ENCODE data around the gene PEAK1.

DNA sequence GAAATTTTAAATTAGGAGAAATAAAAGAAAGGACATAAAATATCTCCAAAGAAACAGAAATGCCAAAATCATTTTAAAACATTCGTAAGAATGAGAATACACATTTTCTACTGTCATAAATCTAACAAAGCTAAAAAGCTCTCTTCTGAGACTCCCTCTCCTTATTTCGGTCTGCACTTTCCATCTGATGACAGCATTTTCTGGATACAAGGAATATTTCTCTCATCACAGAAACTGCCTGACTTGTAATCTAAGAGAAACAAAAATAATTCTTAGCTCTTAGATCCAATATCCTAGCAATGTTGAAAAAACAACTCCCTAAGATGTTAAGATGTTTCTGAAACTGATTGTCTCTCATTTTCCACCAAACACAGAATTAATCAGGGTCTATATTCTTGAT is 93.5 kb downstream of the PEAK1 start:
- TF ChIP-seq POLR2A (IDR thresholded peaks at IDR 0.05) = no peak
- TF ChIP-seq, protein P1, sequence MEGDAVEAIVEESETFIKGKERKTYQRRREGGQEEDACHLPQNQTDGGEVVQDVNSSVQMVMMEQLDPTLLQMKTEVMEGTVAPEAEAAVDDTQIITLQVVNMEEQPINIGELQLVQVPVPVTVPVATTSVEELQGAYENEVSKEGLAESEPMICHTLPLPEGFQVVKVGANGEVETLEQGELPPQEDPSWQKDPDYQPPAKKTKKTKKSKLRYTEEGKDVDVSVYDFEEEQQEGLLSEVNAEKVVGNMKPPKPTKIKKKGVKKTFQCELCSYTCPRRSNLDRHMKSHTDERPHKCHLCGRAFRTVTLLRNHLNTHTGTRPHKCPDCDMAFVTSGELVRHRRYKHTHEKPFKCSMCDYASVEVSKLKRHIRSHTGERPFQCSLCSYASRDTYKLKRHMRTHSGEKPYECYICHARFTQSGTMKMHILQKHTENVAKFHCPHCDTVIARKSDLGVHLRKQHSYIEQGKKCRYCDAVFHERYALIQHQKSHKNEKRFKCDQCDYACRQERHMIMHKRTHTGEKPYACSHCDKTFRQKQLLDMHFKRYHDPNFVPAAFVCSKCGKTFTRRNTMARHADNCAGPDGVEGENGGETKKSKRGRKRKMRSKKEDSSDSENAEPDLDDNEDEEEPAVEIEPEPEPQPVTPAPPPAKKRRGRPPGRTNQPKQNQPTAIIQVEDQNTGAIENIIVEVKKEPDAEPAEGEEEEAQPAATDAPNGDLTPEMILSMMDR (IDR thresholded peaks at IDR 0.05) = no peak
